Loucy (cell line): ENCODE measurements around the gene ALDH7A1.

Experiments used
- CTCF ChIP-seq: fragments of 200-600 bp; sonication (generic); conservative IDR thresholded peaks from 2 replicates; pipeline ENCODE4 v1.5.1; 2014; ENCODE audit warnings: mild to moderate bottlenecking, antibody characterized with exemption, low read length
- EZH2phosphoT487 ChIP-seq: fragments of 200-600 bp; IDR thresholded peaks from 2 replicates; pipeline ENCODE4 v1.6.1; 2018; ENCODE audit warnings: antibody characterized with exemption, mild to moderate bottlenecking, moderate library complexity, borderline replicate concordance

- no peak for TF ChIP-seq CTCF
- TF ChIP-seq EZH2phosphoT487: no peak
Observed at GRCh38 chr5:126619781-126620180, 24.8 kb upstream of the ALDH7A1 start.
